Measurements from ENCODE around the gene AIF1L.
"Not testable (repeated sequence)": the region's sequence is repeated elsewhere in the genome, so short reads cannot be mapped to it uniquely, and the experiment has no call there.

AIF1L gene

GRCh38 chr9:131099102-131099606, 2.8 kb downstream of the AIF1L start:
- DNase-seq (ENCODE audit: low read depth in 3 of 3): no peak

- not testable (repeated sequence) for DNase-seq (ENCODE audit: low read depth in 3 of 3)
These were observed 3.5 kb downstream of the AIF1L start for GRCh38 chr9:131099845-131100244.

GRCh38 chr9:131100445-131100844, 4.1 kb downstream of the AIF1L start:
- no peak for DNase-seq (ENCODE audit: low read depth in 3 of 3)

- no peak for DNase-seq (ENCODE audit: low read depth in 3 of 3)
These were observed 5.1 kb downstream of the AIF1L start for GRCh38 chr9:131101207-131101964.

- no peak for DNase-seq (ENCODE audit: low read depth in 3 of 3)
These were observed 6.7 kb downstream of the AIF1L start for GRCh38 chr9:131103024-131103423.

- no peak for DNase-seq (ENCODE audit: low read depth in 3 of 3)
These were observed 7.2 kb downstream of the AIF1L start for GRCh38 chr9:131103535-131103934.

- DNase-seq (ENCODE audit: low read depth in 3 of 3): no peak
These were observed 7.8 kb downstream of the AIF1L start for GRCh38 chr9:131104016-131104740.

GRCh38 chr9:131105952-131106351, 9.6 kb downstream of the AIF1L start:
- no peak for DNase-seq (ENCODE audit: low read depth in 3 of 3)

- DNase-seq (ENCODE audit: low read depth in 3 of 3): no peak
These were observed 11.4 kb downstream of the AIF1L start for GRCh38 chr9:131107760-131108159.

GRCh38 chr9:131111186-131111853, 15.0 kb downstream of the AIF1L start:
- DNase-seq (ENCODE audit: low read depth in 3 of 3): no peak

- DNase-seq (ENCODE audit: low read depth in 3 of 3): no peak
These were observed 15.6 kb downstream of the AIF1L start for GRCh38 chr9:131111854-131112311.

- no peak for DNase-seq (ENCODE audit: low read depth in 3 of 3)
These were observed 16.2 kb downstream of the AIF1L start for GRCh38 chr9:131112374-131113154.

- DNase-seq (ENCODE audit: low read depth in 3 of 3): no peak
These were observed 17.3 kb downstream of the AIF1L start for GRCh38 chr9:131113655-131114054.

- DNase-seq (ENCODE audit: low read depth in 3 of 3): no peak
These were observed 17.8 kb downstream of the AIF1L start for GRCh38 chr9:131114084-131114535.

GRCh38 chr9:131115360-131115742, 19.0 kb downstream of the AIF1L start:
- DNase-seq (ENCODE audit: low read depth in 3 of 3): not testable (repeated sequence)

GRCh38 chr9:131116281-131117120, 20.2 kb downstream of the AIF1L start:
- no peak for DNase-seq (ENCODE audit: low read depth in 3 of 3)

GRCh38 chr9:131117121-131117761, 20.9 kb downstream of the AIF1L start:
- DNase-seq (ENCODE audit: low read depth in 3 of 3): no peak

- no peak for DNase-seq (ENCODE audit: low read depth in 3 of 3)
These were observed 21.4 kb downstream of the AIF1L start for GRCh38 chr9:131117762-131118145.

- no peak for DNase-seq (ENCODE audit: low read depth in 3 of 3)
These were observed 23.3 kb downstream of the AIF1L start for GRCh38 chr9:131119600-131119999.

GRCh38 chr9:131120620-131121228, 24.4 kb downstream of the AIF1L start:
- no peak for DNase-seq (ENCODE audit: low read depth in 3 of 3)

Measured in stimulated activated CD4-positive, alpha-beta T cell treated with anti-CD3 and anti-CD28 coated beads, TNF-alpha, amount 100 ng/mL, for 24 hours (primary cell).